Measurements from ENCODE around the gene TUBB2A.
"Not testable (repeated sequence)": the region's sequence is repeated elsewhere in the genome, so short reads cannot be mapped to it uniquely, and the experiment has no call there.

Gene TUBB2A

GRCh38 chr6:3152689-3153088 lies 4.7 kb downstream of the TUBB2A start:
- H3K4me1 ChIP-seq (ENCODE audit: control insufficient read depth, insufficient read depth, low read length, poor library complexity, severe bottlenecking): no peaks in the 10 kb centered on the region
- 63 to 84% methylated on average over 2 to 3 of the region's 3 CpGs for WGBS, 2 experiments (ENCODE audit: insufficient coverage in 2 of 2)
- no peak overlapping the region for H3K27ac ChIP-seq (ENCODE audit: low read depth, low read length, severe bottlenecking)
- no peaks in the 10 kb centered on the region for H3K9me3 ChIP-seq (ENCODE audit: control insufficient read depth, low read length)
- H3K36me3 ChIP-seq (ENCODE audit: control insufficient read depth, insufficient read depth, low read length): peaks cover 49% of the 10 kb centered on the region
- H3K4me3 ChIP-seq (ENCODE audit: extremely low read depth, insufficient read depth, low read length, poor library complexity, severe bottlenecking): no peak overlapping the region

GRCh38 chr6:3151691-3152090 lies 5.7 kb downstream of the TUBB2A start:
- Histone ChIP-seq H3K27ac (ENCODE audit: low read depth, low read length, severe bottlenecking) (no peak overlapping the region), H3K36me3 (ENCODE audit: control insufficient read depth, insufficient read depth, low read length) (peaks cover 59% of the 10 kb centered on the region), H3K4me3 (ENCODE audit: extremely low read depth, insufficient read depth, low read length, poor library complexity, severe bottlenecking) (no peak overlapping the region), H3K4me1 (ENCODE audit: control insufficient read depth, insufficient read depth, low read length, poor library complexity, severe bottlenecking) (no peaks in the 10 kb centered on the region), H3K9me3 (ENCODE audit: control insufficient read depth, low read length) (no peaks in the 10 kb centered on the region)
- 93 to 94% methylated on average over 4 of the region's 5 CpGs for WGBS, 2 experiments (ENCODE audit: insufficient coverage in 2 of 2)

GRCh38 chr6:3147914-3148757 lies 9.2 kb downstream of the TUBB2A start:
- Histone ChIP-seq H3K36me3 (ENCODE audit: control insufficient read depth, insufficient read depth, low read length) (peaks cover 51% of the 10 kb centered on the region), H3K9me3 (ENCODE audit: control insufficient read depth, low read length) (no peaks in the 10 kb centered on the region), H3K4me1 (ENCODE audit: control insufficient read depth, insufficient read depth, low read length, poor library complexity, severe bottlenecking) (no peaks in the 10 kb centered on the region), H3K27ac (ENCODE audit: low read depth, low read length, severe bottlenecking) (no peak overlapping the region), H3K4me3 (ENCODE audit: extremely low read depth, insufficient read depth, low read length, poor library complexity, severe bottlenecking) (no peak overlapping the region)
- 100% methylated on average over 4 of the region's 6 CpGs for WGBS, 2 experiments (ENCODE audit: insufficient coverage in 2 of 2)

- WGBS, 2 experiments (ENCODE audit: insufficient coverage in 2 of 2): 77 to 88% methylated on average over 5 to 6 of the region's 8 CpGs
- H3K27ac ChIP-seq (ENCODE audit: low read depth, low read length, severe bottlenecking): no peak overlapping the region
- H3K4me1 ChIP-seq (ENCODE audit: control insufficient read depth, insufficient read depth, low read length, poor library complexity, severe bottlenecking): peaks cover 4% of the 10 kb centered on the region
- H3K4me3 ChIP-seq (ENCODE audit: extremely low read depth, insufficient read depth, low read length, poor library complexity, severe bottlenecking): no peak overlapping the region
- no peaks in the 10 kb centered on the region for H3K9me3 ChIP-seq (ENCODE audit: control insufficient read depth, low read length)
- peaks cover 63% of the 10 kb centered on the region for H3K36me3 ChIP-seq (ENCODE audit: control insufficient read depth, insufficient read depth, low read length)
These were observed 12.8 kb downstream of the TUBB2A start for GRCh38 chr6:3144571-3144970.

- Histone ChIP-seq H3K27ac (ENCODE audit: low read depth, low read length, severe bottlenecking) (no peak overlapping the region), H3K4me1 (ENCODE audit: control insufficient read depth, insufficient read depth, low read length, poor library complexity, severe bottlenecking) (peaks cover 12% of the 10 kb centered on the region), H3K9me3 (ENCODE audit: control insufficient read depth, low read length) (no peaks in the 10 kb centered on the region), H3K4me3 (ENCODE audit: extremely low read depth, insufficient read depth, low read length, poor library complexity, severe bottlenecking) (no peak overlapping the region), H3K36me3 (ENCODE audit: control insufficient read depth, insufficient read depth, low read length) (peaks cover 67% of the 10 kb centered on the region)
- WGBS, 2 experiments (ENCODE audit: insufficient coverage in 2 of 2): 86 to 90% methylated on average over 2 to 5 of the region's 6 CpGs
These were observed 14.2 kb downstream of the TUBB2A start for GRCh38 chr6:3143158-3143557.

- peaks cover 67% of the 10 kb centered on the region for H3K36me3 ChIP-seq (ENCODE audit: control insufficient read depth, insufficient read depth, low read length)
- H3K9me3 ChIP-seq (ENCODE audit: control insufficient read depth, low read length): no peaks in the 10 kb centered on the region
- H3K27ac ChIP-seq (ENCODE audit: low read depth, low read length, severe bottlenecking): no peak overlapping the region
- H3K4me3 ChIP-seq (ENCODE audit: extremely low read depth, insufficient read depth, low read length, poor library complexity, severe bottlenecking): no peak overlapping the region
- H3K4me1 ChIP-seq (ENCODE audit: control insufficient read depth, insufficient read depth, low read length, poor library complexity, severe bottlenecking): peaks cover 12% of the 10 kb centered on the region
These were observed 14.8 kb downstream of the TUBB2A start for GRCh38 chr6:3142536-3142935.

GRCh38 chr6:3140201-3140600 lies 17.1 kb downstream of the TUBB2A start:
- 94 to 96% methylated on average over 20 of the region's 20 CpGs for WGBS, 2 experiments (ENCODE audit: insufficient coverage in 2 of 2)
- H3K4me3 ChIP-seq (ENCODE audit: extremely low read depth, insufficient read depth, low read length, poor library complexity, severe bottlenecking): no peak overlapping the region
- peaks cover 18% of the 10 kb centered on the region for H3K4me1 ChIP-seq (ENCODE audit: control insufficient read depth, insufficient read depth, low read length, poor library complexity, severe bottlenecking)
- H3K27ac ChIP-seq (ENCODE audit: low read depth, low read length, severe bottlenecking): no peak overlapping the region
- H3K9me3 ChIP-seq (ENCODE audit: control insufficient read depth, low read length): no peaks in the 10 kb centered on the region
- H3K36me3 ChIP-seq (ENCODE audit: control insufficient read depth, insufficient read depth, low read length): peaks cover 72% of the 10 kb centered on the region

GRCh38 chr6:3139090-3139903 lies 18.0 kb downstream of the TUBB2A start:
- H3K27ac ChIP-seq (ENCODE audit: low read depth, low read length, severe bottlenecking): no peak overlapping the region
- H3K4me3 ChIP-seq (ENCODE audit: extremely low read depth, insufficient read depth, low read length, poor library complexity, severe bottlenecking): no peak overlapping the region
- peaks cover 74% of the 10 kb centered on the region for H3K36me3 ChIP-seq (ENCODE audit: control insufficient read depth, insufficient read depth, low read length)
- H3K4me1 ChIP-seq (ENCODE audit: control insufficient read depth, insufficient read depth, low read length, poor library complexity, severe bottlenecking): peaks cover 18% of the 10 kb centered on the region
- WGBS, 2 experiments (ENCODE audit: insufficient coverage in 2 of 2): 86 to 97% methylated on average over 6 to 11 of the region's 14 CpGs
- H3K9me3 ChIP-seq (ENCODE audit: control insufficient read depth, low read length): no peaks in the 10 kb centered on the region

- Histone ChIP-seq H3K36me3 (ENCODE audit: control insufficient read depth, insufficient read depth, low read length) (peaks cover 71% of the 10 kb centered on the region), H3K9me3 (ENCODE audit: control insufficient read depth, low read length) (no peaks in the 10 kb centered on the region)
These were observed 19.0 kb downstream of the TUBB2A start for GRCh38 chr6:3138341-3138740.

GRCh38 chr6:3137873-3138272 lies 19.5 kb downstream of the TUBB2A start:
- WGBS, 2 experiments (ENCODE audit: insufficient coverage in 2 of 2): 96 to 97% methylated on average over 3 to 4 of the region's 6 CpGs
- Histone ChIP-seq H3K36me3 (ENCODE audit: control insufficient read depth, insufficient read depth, low read length) (peaks cover 67% of the 10 kb centered on the region), H3K27ac (ENCODE audit: low read depth, low read length, severe bottlenecking) (peak overlapping the region; percentile 51), H3K4me1 (ENCODE audit: control insufficient read depth, insufficient read depth, low read length, poor library complexity, severe bottlenecking) (peaks cover 18% of the 10 kb centered on the region)
- H3K4me3 ChIP-seq (ENCODE audit: extremely low read depth, insufficient read depth, low read length, poor library complexity, severe bottlenecking); H3K9me3 ChIP-seq (ENCODE audit: control insufficient read depth, low read length): not testable (repeated sequence)

More at GRCh38 chr6:3138341-3138740, 19.0 kb downstream of the TUBB2A start:
- Histone ChIP-seq H3K4me3 (ENCODE audit: extremely low read depth, insufficient read depth, low read length, poor library complexity, severe bottlenecking) (no peak overlapping the region), H3K27ac (ENCODE audit: low read depth, low read length, severe bottlenecking) (no peak overlapping the region), H3K4me1 (ENCODE audit: control insufficient read depth, insufficient read depth, low read length, poor library complexity, severe bottlenecking) (peaks cover 18% of the 10 kb centered on the region)
- WGBS, 2 experiments (ENCODE audit: insufficient coverage in 2 of 2): 100% methylated on average over 1 of the region's 1 CpG

All from mesodermal cell (in vitro differentiated cells).